Panc1 (cell line): ENCODE data around the gene EPHA7. TPM values are rescaled to one million over a fixed set of nuclear protein-coding genes. Genes with fewer than 3 reads are reported as not detected.

Experiments used
- ATAC-seq: fragments of 200-7000 bp; cut with Tn5 transposase; 2 replicates; pipeline ENCODE4 v1.9.1; 2020; ENCODE audit warnings: mild to moderate bottlenecking, moderate library complexity
- BruUV-seq: library from RNA; stranded (reverse); fragments of 400-500 nt; replicated peaks from 2 replicates; lab custom pipeline; 2021; lab: Mats Ljungman, UMichigan
- CTCF ChIA-PET: fragments of 300-600 bp; sonication (Branson Sonifier 250); formaldehyde crosslinking; loops from one replicate; lab custom pipeline; 2022; ENCODE audit warnings: antibody characterized with exemption; lab: Charles Lee
- POLR2A ChIA-PET: fragments of 300-600 bp; sonication (Branson Sonifier 250); formaldehyde crosslinking; loops from one replicate; lab custom pipeline; 2022; ENCODE audit warnings: antibody characterized with exemption; lab: Charles Lee
- DNase-seq: peaks from one replicate; pipeline ENCODE4 v3.0.0-alpha.2; 2010; ENCODE audit warnings: low read depth, low spot score
- H3K27ac ChIP-seq: 2 replicates; pipeline ENCODE4 v1.5.1; 2011; ENCODE audit warnings: mild to moderate bottlenecking, low read length, inconsistent platforms
- H3K27me3 ChIP-seq: fragments of 200-500 bp; sonication (Bioruptor generic); 2 replicates; pipeline ENCODE4 v1.6.0; 2014; ENCODE audit warnings: low read length, inconsistent platforms; ENCODE audit not compliant: control insufficient read depth, insufficient read depth
- H3K36me3 ChIP-seq: fragments of 200-500 bp; sonication (Bioruptor generic); 2 replicates; pipeline ENCODE4 v1.5.1; 2014; ENCODE audit warnings: inconsistent platforms, mild to moderate bottlenecking, low read length, moderate library complexity; ENCODE audit not compliant: control insufficient read depth, insufficient read depth
- H3K4me1 ChIP-seq: 2 replicates; pipeline ENCODE4 v1.5.1; 2011; ENCODE audit warnings: inconsistent platforms, mild to moderate bottlenecking, low read length, moderate library complexity; ENCODE audit not compliant: control insufficient read depth, insufficient read depth
- H3K4me3 ChIP-seq, 2 experiments: 2 replicates each; pipeline ENCODE4 v1.5.1; 2011 to 2012; ENCODE audit warnings: low read depth in 2 of 2, low read length in 2 of 2, mild to moderate bottlenecking in 2 of 2, inconsistent platforms in 1 of 2, moderate library complexity in 1 of 2
- H3K9me3 ChIP-seq: fragments of 200-500 bp; sonication (Bioruptor generic); 2 replicates; pipeline ENCODE4 v1.5.1; 2014; ENCODE audit warnings: low read depth, mild to moderate bottlenecking, inconsistent platforms, low read length, moderate library complexity; ENCODE audit not compliant: control insufficient read depth, insufficient read depth
- POLR2AphosphoS5 ChIP-seq: IDR thresholded peaks from 2 replicates; pipeline ENCODE4 v1.6.1; 2012; ENCODE audit warnings: mild to moderate bottlenecking, low read depth, low read length, moderate library complexity
- REST ChIP-seq, 2 experiments: IDR thresholded peaks; 2 replicates each; pipeline ENCODE4 v1.6.1; 2011 to 2012; ENCODE audit warnings: low read depth in 2 of 2, control low read depth in 1 of 2, low read length in 1 of 2, mild to moderate bottlenecking in 1 of 2, moderate library complexity in 1 of 2; ENCODE audit not compliant: insufficient read depth in 1 of 2
- SIN3A ChIP-seq: IDR thresholded peaks from 2 replicates; pipeline ENCODE4 v1.6.1; 2012; ENCODE audit warnings: low read depth, mild to moderate bottlenecking, low read length, moderate library complexity, borderline replicate concordance; ENCODE audit not compliant: insufficient read depth
- TCF7L2 ChIP-seq: IDR thresholded peaks from 2 replicates; pipeline ENCODE4 v1.6.1; 2011; ENCODE audit warnings: mild to moderate bottlenecking, low read depth, low read length, inconsistent platforms
- in situ Hi-C: cut with HindIII; loops from 2 replicates; pipeline ENCODE4 v1.10.0; 2016; ENCODE audit warnings: low sequenced_read_pairs, low pct_unique_long_range_greater_than_20kb
- intact Hi-C: fragments of 100-400 bp; cut with micrococcal nuclease; formaldehyde crosslinking; loops from one replicate; pipeline ENCODE4 v1.10.0; 2022; ENCODE audit not compliant: unreplicated experiment
- total RNA-seq: library from RNA; stranded (reverse); gene quantifications from one replicate; pipeline ENCODE4 v1.2.1, GENCODE V29; 2021; ENCODE audit not compliant: unreplicated experiment
- TF ChIP-seq, protein P1 (sequence below): fragments of 450-650 bp; IDR thresholded peaks from 2 replicates; pipeline ENCODE4 v1.5.1; 2017; ENCODE audit warnings: mild to moderate bottlenecking

The EPHA7 gene
- total RNA-seq, 1 experiment from 2014 or later: 8.6 TPM

- Histone ChIP-seq H3K27me3 (no peaks in the 10 kb centered on the region), H3K9me3 (no peaks in the 10 kb centered on the region), H3K4me1 (no peaks in the 10 kb centered on the region), H3K27ac (no peak overlapping the region), H3K4me3 (no peak overlapping the region), H3K36me3 (no peaks in the 10 kb centered on the region; the same call in 1 of the 2 replicates)
- ChIA-PET POLR2A (no interaction called here), CTCF (no interaction called here)
- no peak for ATAC-seq
- in situ Hi-C loops (no loop called here), intact Hi-C loops (no loop called here)
- DNase-seq: no peak
- no TSS peak for BruUV-seq
- TF ChIP-seq SIN3A: no peak
- TF ChIP-seq, protein P1, sequence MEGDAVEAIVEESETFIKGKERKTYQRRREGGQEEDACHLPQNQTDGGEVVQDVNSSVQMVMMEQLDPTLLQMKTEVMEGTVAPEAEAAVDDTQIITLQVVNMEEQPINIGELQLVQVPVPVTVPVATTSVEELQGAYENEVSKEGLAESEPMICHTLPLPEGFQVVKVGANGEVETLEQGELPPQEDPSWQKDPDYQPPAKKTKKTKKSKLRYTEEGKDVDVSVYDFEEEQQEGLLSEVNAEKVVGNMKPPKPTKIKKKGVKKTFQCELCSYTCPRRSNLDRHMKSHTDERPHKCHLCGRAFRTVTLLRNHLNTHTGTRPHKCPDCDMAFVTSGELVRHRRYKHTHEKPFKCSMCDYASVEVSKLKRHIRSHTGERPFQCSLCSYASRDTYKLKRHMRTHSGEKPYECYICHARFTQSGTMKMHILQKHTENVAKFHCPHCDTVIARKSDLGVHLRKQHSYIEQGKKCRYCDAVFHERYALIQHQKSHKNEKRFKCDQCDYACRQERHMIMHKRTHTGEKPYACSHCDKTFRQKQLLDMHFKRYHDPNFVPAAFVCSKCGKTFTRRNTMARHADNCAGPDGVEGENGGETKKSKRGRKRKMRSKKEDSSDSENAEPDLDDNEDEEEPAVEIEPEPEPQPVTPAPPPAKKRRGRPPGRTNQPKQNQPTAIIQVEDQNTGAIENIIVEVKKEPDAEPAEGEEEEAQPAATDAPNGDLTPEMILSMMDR: no peak
- TF ChIP-seq REST (IDR thresholded peaks at IDR 0.05; ENCODE audit: insufficient read depth in 1 of 2, low read depth in 2 of 2, low read length in 1 of 2): no peak
- TF ChIP-seq POLR2AphosphoS5: no peak
- no peak for TF ChIP-seq TCF7L2
Measured at GRCh38 chr6:93252930-93253329, 166.4 kb downstream of the EPHA7 start.

DNA sequence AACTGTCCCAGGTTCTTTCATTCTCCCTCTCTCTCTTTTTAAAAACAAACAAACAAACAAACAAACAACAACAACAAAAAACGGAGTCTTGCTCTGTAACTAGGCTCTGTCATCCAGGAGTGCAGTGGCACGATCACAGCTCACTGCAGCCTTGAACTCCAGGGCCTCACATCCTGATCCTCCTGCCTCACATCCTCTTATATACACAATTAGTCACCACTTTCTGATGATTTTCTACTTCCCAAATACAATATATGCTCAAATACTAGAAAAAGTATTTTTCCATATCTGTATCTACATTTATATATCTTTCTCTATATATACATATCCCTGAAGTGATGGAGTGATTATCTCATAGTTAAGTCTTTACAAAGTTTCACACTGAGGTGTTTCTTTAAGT is 170.7 kb downstream of the EPHA7 start:
- no TSS peak for BruUV-seq
- Histone ChIP-seq H3K4me3 (no peak overlapping the region), H3K27me3 (no peaks in the 10 kb centered on the region), H3K4me1 (no peaks in the 10 kb centered on the region), H3K9me3 (no peaks in the 10 kb centered on the region), H3K27ac (no peak overlapping the region), H3K36me3 (no peaks in the 10 kb centered on the region)
- ATAC-seq (no peak), DNase-seq (no peak)
- intact Hi-C loops: no loop called here
- ChIA-PET POLR2A (no interaction called here), CTCF (interaction anchor here (0.5 kb wide), 1 partner anchor 1853 kb away, joined by 7 read pairs; no protein-coding TSS in a partner anchor)
- in situ Hi-C loops: no loop called here
- TF ChIP-seq SIN3A: no peak
- TF ChIP-seq POLR2AphosphoS5: no peak
- TF ChIP-seq, protein P1: no peak
